Type B pancreatic cell (in vitro differentiated cells): ENCODE data around the gene DIP2B. TPM values are rescaled to one million over a fixed set of nuclear protein-coding genes. Genes with fewer than 3 reads are reported as not detected.

ENCODE experiments used
- DNase-seq: peaks from one replicate; pipeline ENCODE4 v3.0.0; 2021; ENCODE audit warnings: mixed read lengths; ENCODE audit not compliant: unreplicated experiment; ENCODE audit errors: extremely low spot score
- H3K27ac Mint-ChIP-seq: 2 replicates; pipeline ENCODE4 v1.8.0; 2021; ENCODE audit warnings: mild to moderate bottlenecking, mixed read lengths
- H3K27me3 Mint-ChIP-seq: 2 replicates; pipeline ENCODE4 v1.8.0; 2021; ENCODE audit warnings: mixed read lengths
- H3K36me3 Mint-ChIP-seq: 2 replicates; pipeline ENCODE4 v1.8.0; 2021; ENCODE audit warnings: mixed read lengths
- H3K4me1 Mint-ChIP-seq: one replicate; pipeline ENCODE4 v1.8.0; 2021; ENCODE audit warnings: mixed read lengths; ENCODE audit not compliant: unreplicated experiment
- H3K4me3 Mint-ChIP-seq: 2 replicates; pipeline ENCODE4 v1.8.0; 2021; ENCODE audit warnings: mild to moderate bottlenecking, mixed read lengths
- H3K9me3 Mint-ChIP-seq: 2 replicates; pipeline ENCODE4 v1.8.0; 2021; ENCODE audit warnings: mixed read lengths
- total RNA-seq: library from RNA; stranded (reverse); gene quantifications from 2 replicates; pipeline ENCODE4 v1.2.1, GENCODE V29; 2021; ENCODE audit warnings: low replicate concordance
- TF ChIP-seq, protein P1 (sequence below): fragments of 200-600 bp; sonication (generic); conservative IDR thresholded peaks from 2 replicates; pipeline ENCODE4 v1.5.0; 2021; ENCODE audit warnings: antibody characterized with exemption, mild to moderate bottlenecking

Gene DIP2B
- total RNA-seq, 1 donor from 2014 or later, result 27.2 TPM

DNA sequence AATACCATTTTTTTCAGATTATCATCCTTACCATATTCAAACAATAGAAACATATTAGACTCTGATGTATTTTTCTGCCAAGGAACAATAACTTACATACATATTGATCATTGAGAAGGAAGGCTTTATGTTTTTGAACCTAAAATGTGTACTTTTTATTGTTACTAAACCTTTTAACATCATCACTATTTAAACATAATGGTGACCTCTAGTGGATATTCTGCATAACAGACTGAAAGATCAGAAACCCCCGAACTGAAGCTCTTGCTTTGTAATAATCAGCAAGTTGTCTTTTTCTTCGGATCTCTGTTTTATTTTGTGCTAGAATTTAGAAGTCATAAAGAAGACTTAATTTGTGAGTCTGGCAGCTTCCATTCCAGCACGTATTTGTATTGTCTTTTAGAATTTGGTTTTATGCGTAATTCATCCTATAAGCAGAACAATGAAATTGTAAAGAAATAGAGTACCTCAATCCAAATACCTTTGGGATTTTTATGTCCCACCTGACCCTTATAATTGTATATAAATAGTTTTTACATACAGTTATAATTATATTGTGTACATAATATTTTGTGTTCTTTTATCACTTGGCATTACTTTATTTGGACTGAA is 133.2 kb downstream of the DIP2B start:
- no peak overlapping the region for H3K4me3 Mint-ChIP-seq
- H3K27me3 Mint-ChIP-seq, result no peaks in the 10 kb centered on the region
- DNase-seq, result no peak
- peaks cover 37% of the 10 kb centered on the region for H3K4me1 Mint-ChIP-seq
- H3K9me3 Mint-ChIP-seq, result no peaks in the 10 kb centered on the region
- peaks cover 3% of the 10 kb centered on the region for H3K36me3 Mint-ChIP-seq
- H3K27ac Mint-ChIP-seq, result no peak overlapping the region
- TF ChIP-seq, protein P1, sequence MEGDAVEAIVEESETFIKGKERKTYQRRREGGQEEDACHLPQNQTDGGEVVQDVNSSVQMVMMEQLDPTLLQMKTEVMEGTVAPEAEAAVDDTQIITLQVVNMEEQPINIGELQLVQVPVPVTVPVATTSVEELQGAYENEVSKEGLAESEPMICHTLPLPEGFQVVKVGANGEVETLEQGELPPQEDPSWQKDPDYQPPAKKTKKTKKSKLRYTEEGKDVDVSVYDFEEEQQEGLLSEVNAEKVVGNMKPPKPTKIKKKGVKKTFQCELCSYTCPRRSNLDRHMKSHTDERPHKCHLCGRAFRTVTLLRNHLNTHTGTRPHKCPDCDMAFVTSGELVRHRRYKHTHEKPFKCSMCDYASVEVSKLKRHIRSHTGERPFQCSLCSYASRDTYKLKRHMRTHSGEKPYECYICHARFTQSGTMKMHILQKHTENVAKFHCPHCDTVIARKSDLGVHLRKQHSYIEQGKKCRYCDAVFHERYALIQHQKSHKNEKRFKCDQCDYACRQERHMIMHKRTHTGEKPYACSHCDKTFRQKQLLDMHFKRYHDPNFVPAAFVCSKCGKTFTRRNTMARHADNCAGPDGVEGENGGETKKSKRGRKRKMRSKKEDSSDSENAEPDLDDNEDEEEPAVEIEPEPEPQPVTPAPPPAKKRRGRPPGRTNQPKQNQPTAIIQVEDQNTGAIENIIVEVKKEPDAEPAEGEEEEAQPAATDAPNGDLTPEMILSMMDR, result peak; percentile 78

DNA sequence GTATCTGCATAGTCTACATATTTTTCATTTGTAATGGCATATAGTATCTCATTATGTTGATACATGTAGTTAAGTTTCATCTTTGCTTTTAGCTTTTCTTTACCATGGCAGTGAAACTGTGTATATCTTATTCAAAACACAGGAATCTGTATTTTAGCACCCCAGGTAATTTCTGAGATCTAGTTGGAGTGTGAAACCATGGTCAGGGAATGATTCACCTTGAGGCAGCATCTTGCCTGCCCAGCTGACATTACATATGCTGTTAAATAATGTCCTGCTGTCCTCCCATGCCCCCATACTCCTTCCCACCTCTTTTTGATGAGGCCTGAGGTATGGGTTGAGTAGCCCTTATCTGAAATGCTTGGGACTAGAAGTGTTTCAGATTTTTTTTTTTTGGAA is 133.7 kb downstream of the DIP2B start:
- no peak overlapping the region for H3K4me3 Mint-ChIP-seq
- peaks cover 37% of the 10 kb centered on the region for H3K4me1 Mint-ChIP-seq
- no peaks in the 10 kb centered on the region for H3K27me3 Mint-ChIP-seq
- H3K36me3 Mint-ChIP-seq, result no peaks in the 10 kb centered on the region
- DNase-seq, result no peak
- no peaks in the 10 kb centered on the region for H3K9me3 Mint-ChIP-seq
- H3K27ac Mint-ChIP-seq, result no peak overlapping the region
- TF ChIP-seq, protein P1, result no peak

DNA sequence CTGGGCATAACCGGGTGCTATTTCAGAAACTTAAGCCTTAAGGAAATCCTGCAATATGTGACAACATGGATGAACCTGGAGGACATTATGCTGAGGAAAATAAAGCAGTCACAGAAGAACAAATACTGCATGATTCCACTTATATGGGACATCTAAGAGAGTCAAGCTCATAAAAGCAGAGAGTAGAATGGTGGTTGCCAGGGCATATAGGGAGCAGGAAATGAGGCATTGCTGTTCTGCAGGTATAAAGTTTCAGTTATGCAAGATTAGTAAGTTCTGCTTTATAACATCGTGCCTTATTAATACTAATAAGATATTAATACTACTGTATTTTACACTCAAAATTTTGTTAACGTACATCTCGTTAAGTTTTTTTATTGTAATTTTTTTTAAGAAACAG is 134.9 kb downstream of the DIP2B start:
- H3K4me1 Mint-ChIP-seq, result peaks cover 37% of the 10 kb centered on the region
- TF ChIP-seq, protein P1, result no peak
- no peaks in the 10 kb centered on the region for H3K27me3 Mint-ChIP-seq
- H3K4me3 Mint-ChIP-seq, result no peak overlapping the region
- DNase-seq, result no peak
- no peaks in the 10 kb centered on the region for H3K36me3 Mint-ChIP-seq
- H3K27ac Mint-ChIP-seq, result no peak overlapping the region
- no peaks in the 10 kb centered on the region for H3K9me3 Mint-ChIP-seq

DNA sequence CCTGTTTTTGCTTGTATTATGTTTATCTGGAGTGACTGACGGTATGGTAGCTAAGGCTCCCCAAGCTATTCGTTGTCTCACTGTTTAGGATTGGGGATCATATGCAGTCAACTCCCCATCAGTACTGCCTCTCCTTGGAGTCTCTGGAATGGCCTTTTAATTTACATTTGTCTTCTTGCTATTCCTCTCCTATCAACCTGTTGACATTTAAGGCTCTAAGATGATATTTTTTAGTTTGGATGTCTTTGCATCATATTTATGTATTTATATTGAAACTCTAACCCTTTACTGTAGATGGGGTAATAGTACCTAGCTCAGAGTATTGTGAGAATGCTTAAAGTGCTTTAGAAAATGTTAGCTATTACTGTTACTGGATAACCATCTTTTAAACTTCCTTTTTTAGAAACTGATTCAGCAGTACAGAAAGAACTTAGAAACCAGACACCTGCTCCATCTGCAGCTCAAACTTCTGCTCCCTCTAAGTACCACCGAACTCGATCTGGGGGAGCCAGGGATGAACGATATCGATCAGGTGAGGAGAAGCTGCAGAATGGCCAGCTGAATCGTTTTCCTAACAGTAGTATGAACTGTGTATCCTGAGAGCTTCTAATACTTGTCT is 135.6 kb downstream of the DIP2B start:
- Mint-ChIP-seq H3K27me3 (no peaks in the 10 kb centered on the region), H3K4me3 (no peak overlapping the region), H3K9me3 (no peaks in the 10 kb centered on the region), H3K36me3 (no peaks in the 10 kb centered on the region), H3K27ac (peak overlapping the region; percentile 16), H3K4me1 (peaks cover 34% of the 10 kb centered on the region)
- TF ChIP-seq, protein P1, result no peak
- DNase-seq, result no peak

DNA sequence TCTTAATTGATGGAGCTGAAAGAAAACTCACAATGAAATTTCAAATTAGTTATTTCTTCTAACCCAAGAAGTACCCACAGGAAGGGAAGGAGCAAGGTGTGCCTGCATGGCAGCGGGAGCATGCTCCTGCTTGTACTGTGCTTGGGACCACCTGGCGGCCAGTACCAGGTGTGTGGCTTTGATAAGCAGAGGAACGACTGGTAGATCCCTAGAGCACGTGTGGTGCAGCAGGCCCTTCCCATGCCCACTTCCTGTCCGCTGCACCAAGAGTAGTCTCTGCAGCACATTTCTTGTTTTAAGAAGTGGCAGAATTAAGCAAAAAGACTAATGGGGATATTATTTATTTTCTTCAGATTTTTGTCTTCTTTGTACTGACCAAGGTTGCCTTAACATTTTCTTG is 136.8 kb downstream of the DIP2B start:
- H3K27me3 Mint-ChIP-seq, result no peaks in the 10 kb centered on the region
- peak overlapping the region; percentile 80 for H3K27ac Mint-ChIP-seq
- H3K9me3 Mint-ChIP-seq, result no peaks in the 10 kb centered on the region
- no peak for DNase-seq
- no peaks in the 10 kb centered on the region for H3K36me3 Mint-ChIP-seq
- TF ChIP-seq, protein P1, result no peak
- H3K4me1 Mint-ChIP-seq, result peaks cover 23% of the 10 kb centered on the region
- no peak overlapping the region for H3K4me3 Mint-ChIP-seq
